Calu3 (cell line): ENCODE data around the gene FAM107B. TPM values are rescaled to one million over a fixed set of nuclear protein-coding genes. Genes with fewer than 3 reads are reported as not detected.

Experiments
- BruUV-seq: library from RNA; stranded (reverse); fragments of 400-500 nt; replicated peaks from 2 replicates; lab custom pipeline; 2021; lab: Mats Ljungman, UMichigan
- CTCF ChIA-PET: fragments of 300-600 bp; sonication (Branson Sonifier 250); formaldehyde crosslinking; loops from one replicate; lab custom pipeline; 2022; ENCODE audit warnings: antibody characterized with exemption; lab: Charles Lee
- DNase-seq: peaks from one replicate; pipeline ENCODE4 v3.0.0; 2022
- H3K27ac Mint-ChIP-seq: one replicate; pipeline ENCODE4 v1.8.0; 2022; ENCODE audit warnings: mixed read lengths; ENCODE audit not compliant: unreplicated experiment
- H3K27me3 Mint-ChIP-seq: one replicate; pipeline ENCODE4 v1.8.0; 2022; ENCODE audit warnings: mixed read lengths; ENCODE audit not compliant: unreplicated experiment
- H3K36me3 Mint-ChIP-seq: one replicate; pipeline ENCODE4 v1.8.0; 2022; ENCODE audit warnings: mild to moderate bottlenecking, moderate library complexity, mixed read lengths; ENCODE audit not compliant: insufficient read depth, unreplicated experiment
- H3K4me1 Mint-ChIP-seq: one replicate; pipeline ENCODE4 v1.8.0; 2022; ENCODE audit warnings: mild to moderate bottlenecking, low read depth, mixed read lengths; ENCODE audit not compliant: unreplicated experiment
- H3K4me3 Mint-ChIP-seq: one replicate; pipeline ENCODE4 v1.8.0; 2022; ENCODE audit warnings: mild to moderate bottlenecking, low read depth, moderate library complexity, mixed read lengths; ENCODE audit not compliant: unreplicated experiment
- H3K9me3 Mint-ChIP-seq: one replicate; pipeline ENCODE4 v1.8.0; 2022; ENCODE audit warnings: low read depth, mixed read lengths; ENCODE audit not compliant: unreplicated experiment
- CTCF ChIP-seq: fragments of 200-600 bp; IDR thresholded peaks from one replicate; pipeline ENCODE4 v1.8.0; 2022; ENCODE audit warnings: antibody characterized with exemption; ENCODE audit not compliant: unreplicated experiment
- intact Hi-C: fragments of 100-400 bp; cut with micrococcal nuclease; formaldehyde crosslinking; loops from one replicate; pipeline ENCODE4 v1.10.0; 2022; ENCODE audit not compliant: unreplicated experiment
- total RNA-seq: library from RNA; stranded (reverse); gene quantifications from 2 replicates; pipeline ENCODE4 v1.2.3, GENCODE V29; 2022

Gene FAM107B
- total RNA-seq, 1 experiment from 2014 or later, result 168 TPM

DNA sequence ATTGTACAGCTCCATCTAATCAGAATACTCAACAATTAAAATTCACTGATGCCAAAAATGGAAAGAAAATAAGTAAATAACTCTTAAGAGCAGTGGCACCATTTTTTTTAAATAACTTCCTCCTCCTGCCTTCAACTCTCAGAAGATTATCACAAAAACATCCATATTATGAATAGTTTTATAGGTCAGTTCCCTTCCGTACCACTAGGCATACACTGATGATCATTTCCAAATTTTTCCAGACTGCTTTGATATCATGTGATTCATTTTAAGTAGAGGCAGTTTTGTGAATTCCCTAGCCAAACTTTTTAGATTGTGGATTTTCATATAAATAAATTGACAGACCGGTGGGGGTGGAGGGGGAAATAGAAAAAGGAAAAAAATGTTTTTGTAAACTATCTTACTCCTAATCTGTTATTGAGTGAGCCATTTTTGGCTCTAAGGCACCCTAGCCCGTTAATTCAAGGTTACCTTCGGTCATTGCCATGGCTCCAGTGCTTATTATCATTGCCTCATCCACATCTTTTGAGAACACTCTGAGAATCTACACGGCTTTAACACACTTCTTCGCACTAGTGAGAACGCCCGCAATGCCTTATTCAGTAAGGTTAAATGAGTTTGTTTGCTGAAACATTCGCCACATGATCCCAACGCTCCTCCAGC is 1.0 kb downstream of the FAM107B start:
- Mint-ChIP-seq H3K4me1 (peaks cover 9% of the 10 kb centered on the region), H3K36me3 (no peaks in the 10 kb centered on the region), H3K4me3 (no peak overlapping the region), H3K9me3 (no peaks in the 10 kb centered on the region), H3K27ac (no peak overlapping the region), H3K27me3 (no peaks in the 10 kb centered on the region)
- no TSS peak for BruUV-seq
- no peak for TF ChIP-seq CTCF
- no peak for DNase-seq
- intact Hi-C loops, result no loop called here
- CTCF ChIA-PET, result no interaction called here

DNA sequence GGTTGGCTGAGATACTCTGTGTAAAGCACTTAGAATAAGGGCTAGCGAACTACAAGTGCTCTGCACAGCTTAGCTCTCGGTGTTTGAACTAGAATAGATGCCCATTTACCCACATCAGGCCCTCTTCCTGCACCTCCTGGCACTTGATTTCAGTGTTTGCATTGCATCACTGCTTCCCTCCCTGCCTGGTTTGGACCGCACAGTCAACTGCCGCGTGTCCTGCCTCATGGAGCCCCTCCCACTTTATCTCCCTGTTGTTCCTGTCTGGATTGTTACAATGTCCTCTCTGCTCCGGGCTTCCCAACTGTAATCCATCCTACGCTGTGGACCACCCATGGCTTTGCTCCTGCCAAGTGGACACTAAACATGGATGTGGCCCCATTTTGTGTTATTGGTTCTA is 2.3 kb downstream of the FAM107B start:
- CTCF ChIA-PET, result interaction anchor here (0.5 kb wide), 1 partner anchor 985 kb away, joined by 3 read pairs; no protein-coding TSS in a partner anchor
- BruUV-seq, result no TSS peak
- no peaks in the 10 kb centered on the region for H3K9me3 Mint-ChIP-seq
- H3K4me1 Mint-ChIP-seq, result no peaks in the 10 kb centered on the region
- H3K36me3 Mint-ChIP-seq, result no peaks in the 10 kb centered on the region
- no peak overlapping the region for H3K27ac Mint-ChIP-seq
- no peak for DNase-seq
- no peak for TF ChIP-seq CTCF
- H3K4me3 Mint-ChIP-seq, result no peak overlapping the region
- no peaks in the 10 kb centered on the region for H3K27me3 Mint-ChIP-seq
- intact Hi-C loops, result no loop called here

DNA sequence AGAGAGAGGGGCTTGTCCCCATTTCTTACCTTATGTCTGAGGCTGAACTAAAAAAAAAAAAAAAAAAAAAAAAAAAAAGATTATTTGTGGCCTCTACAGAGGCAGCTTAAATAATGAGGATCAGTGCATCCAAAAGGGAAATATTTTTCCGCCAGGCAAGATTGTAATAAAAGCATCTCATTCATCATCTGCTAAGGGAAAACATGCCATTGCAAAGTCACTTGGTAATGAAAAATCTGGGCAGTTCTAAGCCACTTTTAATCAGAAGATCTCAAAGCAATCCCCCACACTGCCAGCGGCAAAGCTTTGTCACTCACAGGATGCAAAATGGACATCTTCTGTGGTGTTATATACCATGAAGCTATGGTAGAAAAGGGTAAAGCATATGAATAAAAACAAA is 3.8 kb downstream of the FAM107B start:
- Mint-ChIP-seq H3K9me3 (no peaks in the 10 kb centered on the region), H3K27ac (no peak overlapping the region), H3K36me3 (no peaks in the 10 kb centered on the region), H3K27me3 (no peaks in the 10 kb centered on the region), H3K4me3 (no peak overlapping the region), H3K4me1 (no peaks in the 10 kb centered on the region)
- BruUV-seq, result no TSS peak
- intact Hi-C loops, result no loop called here
- DNase-seq, result no peak
- TF ChIP-seq CTCF, result no peak
- CTCF ChIA-PET, result interaction anchor here (0.6 kb wide), 1 partner anchor 11 kb away, joined by 4 read pairs; no protein-coding TSS in a partner anchor

DNA sequence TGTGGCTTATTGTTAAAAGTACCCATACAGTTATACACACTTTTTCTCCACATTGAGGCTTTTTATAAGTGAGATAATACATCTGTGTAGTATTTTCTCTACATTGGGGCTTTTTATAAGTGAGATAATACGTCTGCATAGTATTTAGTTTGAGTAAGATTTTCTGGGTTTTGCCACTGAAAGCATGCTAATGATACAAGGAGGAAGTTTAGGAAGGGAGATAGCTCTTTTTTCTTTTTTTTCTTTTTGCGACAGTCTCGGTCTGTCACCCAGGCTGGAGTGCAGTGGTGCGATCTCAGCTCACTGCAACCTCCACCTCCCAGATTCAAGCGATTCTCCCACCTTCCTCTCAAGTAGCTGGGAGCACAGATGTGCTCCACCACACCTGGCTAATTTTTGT is 13.3 kb downstream of the FAM107B start:
- no peak overlapping the region for H3K27ac Mint-ChIP-seq
- H3K4me3 Mint-ChIP-seq, result no peak overlapping the region
- CTCF ChIA-PET, result interaction anchor here (0.6 to 1.3 kb wide), 2 partner anchors 14 to 27 kb away, joined by 3 to 7 read pairs; no protein-coding TSS in a partner anchor
- no peak for TF ChIP-seq CTCF
- intact Hi-C loops, result no loop called here
- H3K4me1 Mint-ChIP-seq, result no peaks in the 10 kb centered on the region
- DNase-seq, result no peak
- no peaks in the 10 kb centered on the region for H3K9me3 Mint-ChIP-seq
- H3K36me3 Mint-ChIP-seq, result no peaks in the 10 kb centered on the region
- no TSS peak for BruUV-seq
- no peaks in the 10 kb centered on the region for H3K27me3 Mint-ChIP-seq
